NCI-H1930 (cell line): Measurements from ENCODE around the gene CPD.
"Not testable (repeated sequence)": the region's sequence is repeated elsewhere in the genome, so short reads cannot be mapped to it uniquely, and the experiment has no call there.

Source experiments
- DNase-seq, 2 experiments: peaks; one replicate each; lab custom pipeline; 2025; lab: John Stamatoyannopoulos, UW

Gene CPD

DNA sequence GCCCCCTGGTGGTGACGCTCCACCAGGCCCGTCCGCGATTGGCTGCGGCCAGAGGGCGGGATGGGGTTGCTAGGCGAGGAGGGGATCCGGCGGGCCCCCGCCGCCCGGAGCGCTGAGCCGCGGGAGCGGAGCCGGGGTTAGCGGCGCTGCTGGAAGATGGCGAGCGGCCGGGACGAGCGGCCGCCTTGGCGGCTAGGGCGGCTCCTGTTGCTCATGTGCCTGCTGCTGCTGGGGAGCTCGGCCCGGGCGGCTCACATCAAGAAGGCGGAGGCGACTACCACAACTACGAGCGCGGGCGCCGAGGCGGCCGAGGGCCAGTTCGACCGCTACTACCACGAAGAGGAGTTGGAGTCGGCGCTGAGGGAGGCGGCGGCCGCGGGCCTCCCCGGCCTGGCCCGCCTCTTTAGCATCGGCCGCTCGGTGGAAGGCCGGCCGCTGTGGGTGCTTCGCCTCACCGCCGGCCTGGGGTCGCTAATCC lies at the start of gene CPD:
Gene CPD (plus strand): TSS at position 103 of the 478 bp plus-strand sequence. CDS start 54 bp downstream, at position 157.
- peak; percentile 86 to 92 for DNase-seq

DNA sequence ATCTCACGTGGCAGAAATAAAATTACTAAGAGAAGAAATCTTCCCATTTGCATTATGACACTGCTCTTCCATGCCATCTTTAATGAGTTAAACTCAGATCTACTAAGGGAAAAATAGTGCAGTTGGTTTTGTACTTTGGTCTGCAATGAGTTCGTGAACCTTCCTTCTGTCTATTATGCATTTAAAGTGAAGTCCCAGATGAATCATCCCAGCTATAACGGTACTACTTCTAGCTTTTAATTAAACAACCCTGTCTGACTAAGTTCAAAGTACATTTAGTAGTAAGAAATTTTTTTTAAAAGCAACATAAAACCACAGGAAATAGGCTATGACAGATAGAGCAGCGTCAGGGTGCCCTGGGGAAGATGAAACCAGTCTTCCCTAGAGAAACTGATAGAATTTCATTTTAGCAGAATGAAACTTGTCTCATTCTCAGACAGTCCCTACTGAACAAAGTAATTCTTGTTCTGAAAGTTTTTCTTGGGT lies 46.6 kb upstream of the CPD start:
- DNase-seq, result no peak

DNA sequence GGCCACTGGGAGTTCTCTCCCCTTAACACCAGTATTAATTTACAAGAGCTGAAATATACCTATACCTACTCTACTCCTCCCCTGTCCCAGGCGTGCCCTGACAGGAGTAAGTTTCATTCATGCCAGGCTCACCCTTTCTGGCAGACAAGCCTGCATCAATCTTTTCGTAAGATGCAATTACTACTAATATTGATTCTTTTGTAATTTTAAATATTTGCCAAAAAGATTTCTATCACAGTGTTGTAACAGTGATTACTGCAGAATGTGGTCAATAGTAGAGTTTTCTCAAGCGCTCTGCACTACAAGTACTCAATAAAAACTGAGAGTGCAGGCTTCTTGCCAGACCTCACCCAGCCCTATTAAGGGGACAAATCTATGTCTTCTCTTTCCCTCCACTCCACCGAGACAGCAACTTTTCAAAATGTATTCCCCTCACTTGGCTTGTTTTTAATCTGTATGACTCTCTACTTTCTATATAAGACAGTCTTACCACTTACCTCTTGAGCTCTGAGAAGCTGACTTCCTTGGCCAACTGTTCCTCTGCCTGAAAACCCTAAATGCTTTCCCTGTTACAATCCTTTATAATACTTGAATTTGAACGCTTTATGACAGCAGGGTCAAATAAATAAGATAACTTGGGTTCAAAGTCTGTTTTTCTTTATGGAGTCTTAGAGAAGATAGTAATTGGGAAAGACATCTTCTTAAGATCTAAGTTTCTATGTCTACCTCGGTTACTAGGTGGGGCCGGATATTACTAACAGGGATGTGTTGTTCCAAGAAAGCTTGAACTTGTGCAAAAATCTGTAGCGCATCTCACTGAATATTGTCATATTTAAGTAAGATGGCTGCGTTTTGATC lies 45.0 kb upstream of the CPD start, which contains the start of gene TMIGD1:
Gene TMIGD1 (minus strand): TSS at position 555 of the 858 bp plus-strand sequence. CDS start 1,924 bp downstream, outside the sequence.
- no peak for DNase-seq

DNA sequence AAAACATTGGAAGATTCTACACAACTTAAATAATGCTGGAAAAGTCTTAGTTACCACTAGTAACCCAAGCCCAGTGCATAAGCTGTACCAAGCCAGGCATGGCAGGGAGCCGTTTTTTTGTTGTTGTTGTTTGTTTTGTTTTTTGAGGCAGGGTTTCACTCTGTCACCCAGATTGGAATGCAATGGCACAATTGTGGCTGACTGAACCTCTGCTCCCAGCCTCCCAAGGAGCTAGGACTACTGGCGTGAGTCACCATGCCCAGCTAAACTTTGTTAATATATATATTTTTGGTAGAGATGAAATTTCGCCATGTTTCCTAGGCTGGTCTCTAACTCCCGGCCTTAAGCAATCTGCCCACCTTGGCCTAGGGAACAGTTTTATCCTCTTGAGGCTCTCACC lies 44.3 kb upstream of the CPD start:
- DNase-seq, result no peak

DNA sequence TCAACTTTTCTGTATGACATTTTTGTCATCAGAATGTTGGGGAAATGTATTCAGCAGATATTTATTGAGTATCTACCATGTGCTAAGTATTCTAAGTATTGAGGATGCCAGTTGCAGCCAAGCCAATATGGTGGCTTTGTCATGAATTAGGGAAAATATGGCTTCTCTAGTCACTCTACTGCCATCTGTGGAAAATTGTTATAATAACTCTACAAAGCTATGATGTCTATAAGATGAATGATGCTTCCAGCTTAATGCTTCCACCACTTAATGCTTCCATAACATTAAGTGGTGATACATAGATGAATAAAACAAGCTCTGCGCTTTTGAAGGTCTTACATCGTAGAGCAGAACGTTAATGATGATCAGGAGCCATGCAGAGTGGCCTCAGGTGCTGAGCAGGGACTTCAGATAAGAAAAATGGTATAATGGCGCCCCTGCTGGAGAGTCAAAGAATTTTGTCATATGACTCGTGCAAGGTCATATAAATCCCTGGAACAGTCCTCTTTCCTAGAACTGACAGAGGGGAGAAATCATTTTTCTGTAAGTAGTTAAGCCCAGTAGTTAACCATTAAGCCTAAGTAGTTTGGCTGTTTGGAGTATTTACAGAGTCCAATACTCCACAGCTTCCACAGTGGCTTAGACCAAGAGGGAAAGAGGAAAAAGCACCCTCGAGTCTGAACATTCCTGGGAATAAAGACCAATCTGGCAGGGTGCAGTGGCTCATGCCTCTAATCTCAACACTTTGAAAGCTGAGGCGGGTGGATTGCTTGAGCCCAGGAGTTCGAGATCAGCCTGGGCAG lies 42.2 kb upstream of the CPD start:
- DNase-seq, result peak; percentile 38 to 55

DNA sequence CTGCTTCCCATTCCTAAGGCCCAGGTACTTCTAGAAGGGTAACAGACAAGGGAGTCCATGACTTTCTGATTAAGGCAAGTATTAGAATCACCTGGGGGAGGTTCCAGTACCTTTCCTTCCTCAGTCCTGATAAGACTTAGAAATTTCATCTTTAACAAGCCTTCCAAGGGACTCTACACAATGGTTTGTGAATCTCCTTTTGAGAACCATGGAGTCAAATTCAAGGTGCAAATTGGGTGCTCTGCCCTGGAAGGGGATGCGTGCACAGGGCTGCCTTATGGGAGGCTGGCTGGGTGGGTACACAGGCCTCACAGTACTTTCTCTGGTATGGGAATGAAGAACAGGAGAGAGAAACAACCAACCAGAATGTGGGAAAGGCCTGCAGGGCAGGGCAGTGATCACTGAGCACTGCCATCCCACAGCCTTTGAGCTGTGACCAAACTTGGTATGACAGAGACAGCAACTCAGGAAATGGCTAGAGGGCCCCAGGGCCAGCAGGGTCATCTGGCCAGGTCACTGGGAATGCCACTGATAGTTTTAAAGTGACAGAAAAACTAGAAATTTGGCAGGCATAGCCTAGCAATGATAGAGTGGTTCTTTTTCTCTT lies 41.2 kb upstream of the CPD start:
- DNase-seq, result no peak

DNA sequence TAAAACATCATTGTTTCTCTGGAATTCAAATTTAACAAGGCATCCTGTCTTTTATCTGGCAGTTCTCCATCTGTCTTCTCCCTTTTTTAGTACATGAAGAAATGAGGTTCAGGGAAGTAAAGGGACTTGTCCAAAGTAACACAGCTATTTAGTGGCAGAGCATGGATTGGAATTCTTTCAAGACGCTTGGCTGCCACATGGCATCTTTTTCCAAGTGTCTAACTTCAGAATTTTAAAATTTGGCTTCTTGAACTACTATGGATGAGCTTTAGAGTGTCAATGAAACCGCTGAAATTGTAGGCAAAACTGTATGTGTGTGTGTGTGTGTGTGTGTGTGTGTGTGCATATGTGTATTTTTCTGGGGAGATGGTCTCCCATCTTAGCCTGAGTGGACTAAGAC lies 39.6 kb upstream of the CPD start:
- no peak for DNase-seq

DNA sequence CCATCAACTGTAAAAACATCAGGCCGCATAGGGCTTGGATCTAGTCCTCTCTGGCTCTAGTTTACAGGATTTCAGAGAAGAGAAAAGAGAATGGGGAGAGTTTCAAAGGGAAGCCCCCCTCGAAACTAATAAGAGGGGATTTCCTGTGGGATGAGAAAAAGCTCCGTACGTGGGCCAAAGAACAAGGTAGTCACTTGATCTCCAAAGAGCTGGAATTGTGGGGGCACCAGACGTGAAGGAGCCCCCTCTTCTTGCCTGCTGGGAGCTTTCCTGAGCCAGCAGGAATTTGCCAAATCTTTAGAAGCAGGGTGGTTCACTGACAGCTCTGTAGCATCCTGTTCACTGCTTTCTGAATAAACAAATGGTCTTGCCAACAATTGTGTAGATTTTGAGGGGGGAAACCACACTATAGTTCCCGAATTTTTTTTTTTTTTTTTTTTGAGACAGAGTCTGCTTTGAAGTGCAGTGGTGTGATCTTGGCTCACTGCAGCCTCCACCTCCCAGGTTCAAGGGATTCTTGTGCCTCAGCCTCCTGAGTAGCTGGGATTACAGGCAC lies 37.8 kb upstream of the CPD start:
- no peak for DNase-seq

DNA sequence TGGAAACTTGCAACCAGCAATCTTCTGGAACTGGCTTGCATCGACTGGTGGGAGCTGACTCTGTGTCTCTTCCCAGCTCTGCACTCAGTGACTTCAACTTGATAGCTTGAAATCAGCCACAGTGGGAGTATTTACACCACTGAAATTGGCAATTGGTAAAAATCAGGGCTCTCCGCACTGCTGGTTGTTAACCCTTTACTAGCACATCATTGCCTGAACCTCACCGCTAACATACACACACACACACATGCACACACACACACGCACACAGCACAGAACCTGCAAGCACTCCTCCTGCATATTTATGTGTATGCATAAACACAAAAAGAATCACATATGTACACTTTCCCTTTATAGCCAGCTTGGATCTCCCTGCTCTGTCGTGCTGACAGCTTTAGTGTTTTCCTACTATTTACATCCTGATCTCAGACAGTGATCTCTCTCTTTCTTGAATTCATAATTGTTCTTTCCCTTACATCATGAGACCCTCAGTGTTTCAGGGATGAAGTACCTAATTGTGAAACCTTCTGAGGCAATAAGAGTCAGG lies 37.0 kb upstream of the CPD start:
- DNase-seq, result no peak

DNA sequence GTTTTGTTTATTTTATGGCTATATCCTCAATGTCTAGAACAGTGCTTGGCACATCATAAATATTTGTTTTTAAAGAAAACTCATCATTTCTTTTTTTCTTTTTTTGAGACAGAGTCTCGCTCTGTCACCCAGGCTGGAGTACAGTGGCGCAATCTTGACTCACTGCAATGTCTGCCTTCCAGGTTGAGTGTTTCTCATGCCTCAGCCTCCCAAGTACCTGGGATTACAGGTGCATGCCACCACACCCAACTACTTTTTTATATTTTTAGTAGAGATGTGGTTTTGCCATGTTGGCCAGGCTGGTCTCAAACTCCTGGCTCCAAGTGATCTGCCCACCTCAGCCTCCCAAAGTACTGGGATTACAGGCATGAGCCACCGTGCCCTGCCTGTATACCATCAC lies 35.5 kb upstream of the CPD start:
- not testable (repeated sequence) for DNase-seq

DNA sequence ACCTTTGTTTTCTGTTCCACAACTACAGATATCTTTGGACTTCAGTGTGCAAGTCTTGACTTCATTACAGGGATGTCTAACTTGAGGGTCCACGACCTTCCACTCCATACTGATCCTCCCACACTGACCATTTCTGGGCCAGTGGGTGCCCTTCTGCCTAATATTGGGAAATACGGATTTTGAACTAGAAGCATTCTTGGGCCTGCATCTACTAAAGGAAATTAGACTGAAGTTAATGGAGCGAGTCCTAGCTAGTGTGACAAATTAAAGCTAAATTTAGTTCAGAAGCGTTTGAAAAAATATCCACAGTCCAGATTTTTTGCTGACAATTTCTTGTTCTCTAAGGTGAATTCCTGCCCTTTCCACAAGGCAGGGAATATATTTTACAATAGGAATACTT lies 34.9 kb upstream of the CPD start:
- no peak for DNase-seq

DNA sequence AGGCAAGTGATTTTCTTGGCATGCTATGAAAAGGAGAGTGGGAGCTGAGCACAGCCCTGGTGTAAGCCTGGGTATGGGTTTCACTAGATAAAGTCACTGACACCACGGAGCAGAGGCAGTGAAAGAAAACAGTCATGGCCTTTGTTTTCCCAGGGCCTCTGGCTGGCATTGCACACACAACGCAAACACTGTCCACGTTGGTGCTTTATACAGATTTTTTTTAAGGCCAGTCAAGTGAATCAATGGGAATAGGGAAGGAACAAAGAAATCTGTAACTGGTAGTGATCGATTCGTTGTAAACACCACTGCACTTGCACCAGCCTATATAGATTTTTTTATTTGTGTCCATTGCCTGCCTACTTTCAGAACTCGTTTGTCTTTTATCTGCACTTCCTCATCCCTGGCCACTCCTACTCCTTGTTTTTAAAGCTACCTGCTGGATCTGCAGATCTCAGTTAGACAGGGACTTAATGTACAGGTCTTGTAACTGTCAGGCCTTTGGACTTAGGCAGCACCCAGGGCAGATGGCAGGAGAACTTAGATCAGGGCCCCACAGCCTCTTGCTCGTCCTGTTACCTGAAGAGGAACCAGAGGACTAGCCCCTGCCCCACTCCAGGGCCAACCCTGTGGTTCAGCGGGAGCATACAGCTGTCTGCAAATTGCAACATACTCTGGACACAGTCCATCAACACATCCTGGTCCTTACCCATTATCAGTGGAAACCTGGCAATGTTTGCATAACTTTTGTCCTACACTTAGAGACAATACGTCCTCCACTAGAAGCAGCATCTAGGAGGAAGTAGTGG lies 34.2 kb upstream of the CPD start:
- peak in 1 of 2 experiments; percentile 9 for DNase-seq

DNA sequence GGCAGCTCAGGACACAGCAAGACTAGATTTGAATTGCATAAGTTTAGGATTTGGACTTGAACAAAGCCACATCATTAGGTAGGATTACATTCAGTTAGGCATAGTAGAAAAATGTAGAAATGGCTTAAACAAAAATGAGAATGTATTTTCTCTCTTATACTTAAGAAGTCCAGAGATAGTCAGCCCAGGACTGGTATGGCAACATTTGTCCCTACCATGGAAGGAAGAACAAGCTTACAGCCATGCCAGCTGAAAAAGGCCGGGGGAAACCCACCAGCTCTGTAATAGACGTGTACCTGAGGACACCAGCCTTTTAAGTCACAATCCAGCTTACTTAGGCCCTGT lies 33.7 kb upstream of the CPD start:
- no peak for DNase-seq

DNA sequence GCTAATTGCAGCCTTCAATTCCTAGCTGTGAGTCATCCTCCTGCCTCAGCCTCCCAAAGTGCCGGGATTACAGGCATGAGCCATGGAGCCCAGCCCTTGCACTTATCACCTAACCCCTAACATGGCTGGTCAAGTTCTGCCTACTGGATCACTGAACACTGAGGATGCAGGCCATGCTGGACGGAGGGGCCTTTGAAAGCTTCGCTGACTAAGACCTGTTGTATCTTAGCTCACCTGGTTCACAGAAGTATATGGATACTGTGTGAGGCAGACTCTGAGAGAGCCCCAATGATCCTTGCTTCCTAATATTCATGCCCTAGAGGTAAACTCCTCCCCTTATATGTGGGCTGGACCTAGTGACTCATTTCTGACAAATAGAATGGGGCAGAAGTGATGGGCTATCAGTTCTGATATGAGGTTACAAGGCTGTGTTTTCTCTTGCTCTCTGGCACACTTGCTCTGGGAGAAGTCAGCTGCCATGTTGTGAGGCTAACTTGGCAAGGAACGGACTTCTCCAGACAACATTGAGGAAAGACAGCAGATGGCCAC lies 33.1 kb upstream of the CPD start:
- no peak for DNase-seq

DNA sequence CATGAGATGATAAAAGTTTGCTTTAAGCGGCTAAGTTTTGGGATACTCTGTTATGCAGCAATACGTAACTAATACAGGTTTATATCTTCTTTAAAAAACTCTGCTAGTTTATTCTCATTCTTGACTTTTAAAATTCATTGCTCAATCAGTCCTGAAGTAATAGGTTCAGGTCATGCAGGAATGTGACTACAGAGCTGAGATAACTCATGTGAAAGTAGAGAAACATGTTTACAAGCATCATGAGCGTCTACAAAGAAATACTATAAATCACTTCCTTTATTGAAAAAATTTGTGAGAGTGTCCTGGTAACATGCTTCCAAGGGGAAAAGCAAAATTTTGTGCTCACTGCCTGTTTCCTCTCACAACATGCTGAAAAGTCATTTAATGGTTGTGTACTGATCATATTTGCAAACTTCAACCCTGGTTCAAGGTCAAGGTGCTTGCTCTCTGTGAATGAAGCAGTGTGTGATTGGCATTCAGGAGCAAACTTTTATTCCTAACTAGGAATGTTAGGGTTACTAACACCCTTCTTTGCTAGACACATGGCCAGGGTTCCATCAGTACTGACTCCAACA lies 32.4 kb upstream of the CPD start:
- DNase-seq, result no peak

DNA sequence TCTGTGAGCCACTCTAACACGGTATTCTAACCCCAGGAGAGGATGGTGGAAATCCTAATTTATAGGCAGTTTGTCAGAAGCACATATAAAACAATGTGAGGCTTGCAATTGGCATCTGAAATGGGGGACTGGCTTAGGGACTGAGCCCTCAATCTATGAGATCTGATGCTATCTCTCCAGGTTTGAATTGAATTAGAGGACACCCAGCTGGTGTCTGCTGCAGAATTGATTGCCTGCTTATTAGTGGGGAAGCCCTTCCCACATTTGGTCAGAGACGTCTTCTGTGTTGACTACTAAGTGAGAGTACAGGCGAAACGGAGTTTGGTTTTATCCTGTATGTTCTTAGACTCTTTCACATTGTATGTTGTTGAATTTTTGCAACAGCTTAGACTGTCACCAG lies 31.2 kb upstream of the CPD start:
- no peak for DNase-seq

DNA sequence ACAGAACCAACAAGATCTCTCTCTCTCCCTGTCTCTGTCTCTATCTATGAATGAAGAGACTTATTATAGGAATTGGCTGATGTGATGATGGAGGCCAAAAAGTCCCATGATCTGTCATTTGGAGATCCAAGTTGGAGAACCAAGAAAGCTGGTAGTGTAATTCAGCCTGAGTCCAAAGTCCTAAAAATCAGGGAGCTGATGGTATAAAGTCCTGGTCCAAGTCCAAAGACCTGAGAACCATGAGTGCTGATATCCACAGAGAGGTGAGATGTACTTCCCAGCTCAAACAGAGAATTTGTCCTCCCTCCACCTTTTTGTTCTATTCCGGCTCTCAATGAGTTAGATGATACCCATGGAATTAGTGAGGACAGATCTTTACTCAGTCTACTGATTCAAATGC lies 29.5 kb upstream of the CPD start:
- no peak for DNase-seq

DNA sequence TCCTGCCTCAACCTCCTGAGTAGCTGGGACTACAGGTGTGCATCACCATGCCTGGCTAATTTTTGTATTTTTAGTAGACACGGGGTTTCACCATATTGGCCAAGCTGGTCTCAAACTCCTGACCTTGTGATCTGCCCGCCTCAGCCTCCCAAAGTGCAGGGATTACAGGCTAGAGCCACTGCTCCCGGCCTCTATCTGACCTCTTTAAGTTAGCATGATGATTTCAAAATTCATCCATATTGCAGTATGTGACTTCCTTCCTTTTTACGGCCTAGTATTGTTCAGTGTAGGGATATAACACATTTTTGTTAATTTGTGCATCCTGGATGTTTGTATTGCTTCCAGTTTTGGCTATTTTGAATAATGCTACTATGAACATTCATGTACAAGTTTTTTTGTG lies 27.5 kb upstream of the CPD start:
- not testable (repeated sequence) for DNase-seq

DNA sequence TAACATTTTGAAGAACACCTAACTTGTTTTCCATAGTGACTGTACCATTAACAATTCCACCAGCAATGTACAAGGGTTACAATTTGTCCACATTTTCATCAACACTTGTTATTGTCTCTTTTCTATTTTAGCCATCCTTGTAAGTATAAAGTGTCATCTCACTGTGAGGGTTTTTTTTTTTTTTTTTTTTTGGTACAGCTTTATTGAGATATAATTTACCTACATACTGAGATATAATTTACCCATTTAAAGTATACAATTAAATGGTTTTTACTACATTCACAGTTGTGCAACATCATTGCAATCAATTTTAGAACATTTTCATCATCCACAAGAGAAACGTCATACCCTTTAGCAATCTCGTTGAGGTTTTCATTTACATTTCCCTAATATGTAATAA lies 27.0 kb upstream of the CPD start:
- no peak for DNase-seq

DNA sequence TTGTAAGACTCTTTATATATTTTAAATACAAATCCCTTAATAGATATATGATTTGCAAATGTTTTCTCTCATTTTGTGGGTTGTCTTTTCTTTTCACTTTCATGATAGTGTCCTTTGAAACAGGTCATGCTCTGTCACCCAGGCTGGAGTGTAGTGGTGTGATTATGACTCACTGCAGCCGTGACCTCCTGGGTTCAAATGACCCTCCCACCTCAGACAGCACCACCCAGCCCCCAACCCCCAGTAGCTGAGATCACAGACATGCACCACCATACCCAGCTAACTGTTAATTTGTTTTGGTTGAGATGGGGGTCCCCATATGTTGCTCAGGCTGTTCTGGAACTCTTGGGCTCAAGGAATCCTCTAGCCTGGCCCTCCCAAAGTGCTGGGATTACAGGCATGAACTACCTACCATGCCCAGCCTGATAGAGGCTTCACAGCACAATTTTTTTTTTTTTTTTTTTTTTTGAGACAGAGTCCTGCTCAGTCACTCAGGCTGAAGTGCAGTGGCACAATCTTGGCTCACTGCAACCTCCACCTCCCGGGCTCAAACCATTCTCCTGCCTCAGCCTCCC lies 26.4 kb upstream of the CPD start:
- no peak for DNase-seq
